H9 (cell line): ENCODE results near the gene OR9Q1. TPM values are rescaled to one million over a fixed set of nuclear protein-coding genes. Genes with fewer than 3 reads are reported as not detected.

Experiments used
- DNase-seq: peaks from one replicate; pipeline ENCODE4 v3.0.0-alpha.2; 2017
- H2AFZ ChIP-seq: one replicate; pipeline ENCODE4 v1.6.1; 2013; ENCODE audit warnings: mild to moderate bottlenecking, low read length, control low read depth, moderate library complexity
- H2AK5ac ChIP-seq: 2 replicates; pipeline ENCODE4 v1.6.1; 2013; ENCODE audit warnings: low read length, control low read depth, mixed read lengths; ENCODE audit not compliant: insufficient read length
- H2BK120ac ChIP-seq: one replicate; pipeline ENCODE4 v1.6.1; 2013; ENCODE audit warnings: low read depth, mild to moderate bottlenecking, low read length, control low read depth, inconsistent platforms; ENCODE audit not compliant: poor library complexity, severe bottlenecking
- H2BK12ac ChIP-seq: 2 replicates; pipeline ENCODE4 v1.6.1; 2013; ENCODE audit warnings: low read length, control low read depth, mixed read lengths, low read depth; ENCODE audit not compliant: insufficient read length
- H2BK15ac ChIP-seq: 2 replicates; pipeline ENCODE4 v1.6.1; 2013; ENCODE audit warnings: low read depth, low read length, control low read depth
- H2BK20ac ChIP-seq: one replicate; pipeline ENCODE4 v1.6.1; 2013; ENCODE audit warnings: low read depth, mild to moderate bottlenecking, low read length, control low read depth, inconsistent platforms; ENCODE audit not compliant: poor library complexity, severe bottlenecking
- H2BK5ac ChIP-seq: 2 replicates; pipeline ENCODE4 v1.6.1; 2013; ENCODE audit warnings: low read length, control low read depth, mixed read lengths; ENCODE audit not compliant: insufficient read length
- H3K14ac ChIP-seq: 2 replicates; pipeline ENCODE4 v1.6.1; 2013; ENCODE audit warnings: low read length, control low read depth; ENCODE audit not compliant: insufficient read depth
- H3K18ac ChIP-seq: 2 replicates; pipeline ENCODE4 v1.6.1; 2013; ENCODE audit warnings: low read depth, mild to moderate bottlenecking, mixed read lengths, low read length, control low read depth; ENCODE audit not compliant: insufficient read length
- H3K23ac ChIP-seq: 2 replicates; pipeline ENCODE4 v1.6.1; 2013; ENCODE audit warnings: low read length, control low read depth, mixed read lengths, low read depth; ENCODE audit not compliant: insufficient read length
- H3K23me2 ChIP-seq: 2 replicates; pipeline ENCODE4 v1.6.1; 2013; ENCODE audit warnings: low read depth, mild to moderate bottlenecking, mixed read lengths, low read length, control low read depth; ENCODE audit not compliant: insufficient read length, poor library complexity, severe bottlenecking
- H3K27ac ChIP-seq: 2 replicates; pipeline ENCODE4 v1.5.1; 2013; ENCODE audit warnings: low read length, control low read depth, mixed read lengths, low read depth; ENCODE audit not compliant: insufficient read length
- H3K27me3 ChIP-seq: 2 replicates; pipeline ENCODE4 v1.6.1; 2013; ENCODE audit warnings: low read length, control low read depth, inconsistent platforms; ENCODE audit not compliant: insufficient read depth
- H3K4ac ChIP-seq: 2 replicates; pipeline ENCODE4 v1.6.1; 2013; ENCODE audit warnings: low read depth, mild to moderate bottlenecking, control low read depth, inconsistent platforms, low read length, moderate library complexity
- H3K4me1 ChIP-seq: 2 replicates; pipeline ENCODE4 v1.6.1; 2013; ENCODE audit warnings: low read length, control low read depth, inconsistent platforms; ENCODE audit not compliant: insufficient read depth
- H3K4me2 ChIP-seq: 2 replicates; pipeline ENCODE4 v1.6.1; 2013; ENCODE audit warnings: low read length, control low read depth, mixed read lengths; ENCODE audit not compliant: insufficient read length, insufficient read depth
- H3K56ac ChIP-seq: 2 replicates; pipeline ENCODE4 v1.6.1; 2013; ENCODE audit warnings: low read depth, mild to moderate bottlenecking, mixed read lengths, low read length, control low read depth; ENCODE audit not compliant: insufficient read length
- H3K79me1 ChIP-seq: 2 replicates; pipeline ENCODE4 v1.6.1; 2013; ENCODE audit warnings: low read depth, mild to moderate bottlenecking, moderate library complexity, low read length, control low read depth, inconsistent platforms; ENCODE audit not compliant: insufficient read depth, poor library complexity, severe bottlenecking
- H3K79me2 ChIP-seq: 2 replicates; pipeline ENCODE4 v1.6.1; 2013; ENCODE audit warnings: low read length, control low read depth, inconsistent platforms; ENCODE audit not compliant: insufficient read depth
- H3K9ac ChIP-seq: 2 replicates; pipeline ENCODE4 v1.6.1; 2013; ENCODE audit warnings: low read length, control low read depth, mixed read lengths; ENCODE audit not compliant: insufficient read length; ENCODE audit errors: extremely low read depth
- H3K9me3 ChIP-seq: one replicate; pipeline ENCODE4 v1.6.1; 2013; ENCODE audit warnings: low read depth, low read length, inconsistent platforms; ENCODE audit not compliant: control insufficient read depth
- H3T11ph ChIP-seq: one replicate; pipeline ENCODE4 v1.6.1; 2013; ENCODE audit warnings: mild to moderate bottlenecking, low read length, control low read depth, inconsistent platforms
- H4K20me1 ChIP-seq: one replicate; pipeline ENCODE4 v1.6.1; 2013; ENCODE audit not compliant: control insufficient read depth, insufficient read length, insufficient read depth
- H4K5ac ChIP-seq: 2 replicates; pipeline ENCODE4 v1.6.1; 2013; ENCODE audit warnings: low read depth, mild to moderate bottlenecking, mixed read lengths, low read length, control low read depth; ENCODE audit not compliant: insufficient read length
- H4K8ac ChIP-seq: replicated peaks from 2 replicates; pipeline ENCODE4 v1.6.1; 2013; ENCODE audit warnings: low read length, control low read depth, mixed read lengths, low read depth; ENCODE audit not compliant: insufficient read length
- H4K91ac ChIP-seq: 2 replicates; pipeline ENCODE4 v1.6.1; 2013; ENCODE audit warnings: low read depth, mild to moderate bottlenecking, moderate library complexity, mixed read lengths, low read length, control low read depth; ENCODE audit not compliant: insufficient read length
- H3K27ac Mint-ChIP-seq, 3 experiments: 2 replicates in 2 of 3; 3 replicates in 1 of 3; pipeline ENCODE4 v1.8.0; 2020 to 2021; ENCODE audit warnings: mixed read lengths in 3 of 3, mild to moderate bottlenecking in 1 of 3, moderate library complexity in 1 of 3
- H3K27me3 Mint-ChIP-seq: 2 replicates; pipeline ENCODE4 v1.8.0; 2021; ENCODE audit warnings: low read depth, mild to moderate bottlenecking, moderate library complexity, mixed read lengths
- H3K36me3 Mint-ChIP-seq, 3 experiments: 2 replicates in 2 of 3; 3 replicates in 1 of 3; pipeline ENCODE4 v1.8.0; 2020 to 2021; ENCODE audit warnings: low read depth in 3 of 3, mixed read lengths in 3 of 3; ENCODE audit not compliant: insufficient read depth in 1 of 3
- H3K4me1 Mint-ChIP-seq, 2 experiments: 2 replicates each; pipeline ENCODE4 v1.8.0; 2020; ENCODE audit warnings: mixed read lengths in 2 of 2
- H3K4me3 Mint-ChIP-seq, 2 experiments: 2 replicates in 1 of 2; 3 replicates in 1 of 2; pipeline ENCODE4 v1.8.0; 2020 to 2021; ENCODE audit warnings: mild to moderate bottlenecking in 2 of 2, mixed read lengths in 2 of 2, moderate library complexity in 1 of 2
- H3K9me3 Mint-ChIP-seq, 2 experiments: 2 replicates in 1 of 2; 3 replicates in 1 of 2; pipeline ENCODE4 v1.8.0; 2020; ENCODE audit warnings: mild to moderate bottlenecking in 2 of 2, mixed read lengths in 2 of 2, moderate library complexity in 1 of 2
- total RNA-seq: library from RNA; stranded (reverse); gene quantifications from 2 replicates; pipeline ENCODE4 v1.2.1, GENCODE V29; 2021
- TF ChIP-seq, protein P1 (sequence below): fragments of 200-600 bp; sonication (generic); conservative IDR thresholded peaks from 3 replicates; pipeline ENCODE4 v1.8.0; 2021; ENCODE audit warnings: antibody characterized with exemption, mild to moderate bottlenecking

Gene OR9Q1
- total RNA-seq, 1 experiment from 2014 or later: not detected

DNA sequence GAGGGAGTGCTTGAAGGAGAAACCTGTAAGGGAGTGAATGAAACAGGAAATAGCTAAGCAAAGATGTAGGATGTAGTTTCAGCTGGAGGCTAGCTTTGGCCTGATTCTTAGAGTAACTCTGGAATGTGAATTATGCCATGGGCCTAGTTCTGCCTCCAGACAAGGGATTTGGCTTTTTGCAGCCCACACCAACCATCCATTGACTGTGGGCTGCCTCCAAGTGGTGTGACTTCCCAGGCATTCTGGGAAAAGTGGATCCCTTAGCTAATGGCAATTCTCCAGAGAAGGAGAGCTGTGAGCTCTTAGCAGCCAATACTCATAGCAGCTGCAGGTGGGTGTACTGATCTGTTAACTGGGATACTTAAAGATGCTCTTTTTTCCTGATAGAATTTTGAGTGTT, 103.7 kb downstream of the OR9Q1 start:
- TF ChIP-seq, protein P1, sequence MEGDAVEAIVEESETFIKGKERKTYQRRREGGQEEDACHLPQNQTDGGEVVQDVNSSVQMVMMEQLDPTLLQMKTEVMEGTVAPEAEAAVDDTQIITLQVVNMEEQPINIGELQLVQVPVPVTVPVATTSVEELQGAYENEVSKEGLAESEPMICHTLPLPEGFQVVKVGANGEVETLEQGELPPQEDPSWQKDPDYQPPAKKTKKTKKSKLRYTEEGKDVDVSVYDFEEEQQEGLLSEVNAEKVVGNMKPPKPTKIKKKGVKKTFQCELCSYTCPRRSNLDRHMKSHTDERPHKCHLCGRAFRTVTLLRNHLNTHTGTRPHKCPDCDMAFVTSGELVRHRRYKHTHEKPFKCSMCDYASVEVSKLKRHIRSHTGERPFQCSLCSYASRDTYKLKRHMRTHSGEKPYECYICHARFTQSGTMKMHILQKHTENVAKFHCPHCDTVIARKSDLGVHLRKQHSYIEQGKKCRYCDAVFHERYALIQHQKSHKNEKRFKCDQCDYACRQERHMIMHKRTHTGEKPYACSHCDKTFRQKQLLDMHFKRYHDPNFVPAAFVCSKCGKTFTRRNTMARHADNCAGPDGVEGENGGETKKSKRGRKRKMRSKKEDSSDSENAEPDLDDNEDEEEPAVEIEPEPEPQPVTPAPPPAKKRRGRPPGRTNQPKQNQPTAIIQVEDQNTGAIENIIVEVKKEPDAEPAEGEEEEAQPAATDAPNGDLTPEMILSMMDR: no peak
- H3K56ac ChIP-seq: no peak overlapping the region
- H4K8ac ChIP-seq: no peak overlapping the region
- no peak overlapping the region for H3K23ac ChIP-seq
- Mint-ChIP-seq H3K9me3 (no peaks in the 10 kb centered on the region; a peak in 1 of 5 replicates), H3K27ac (no peak overlapping the region), H3K27me3 (no peaks in the 10 kb centered on the region), H3K4me3 (no peak overlapping the region), H3K36me3 (no peaks in the 10 kb centered on the region), H3K4me1 (no peaks in the 10 kb centered on the region)
- no peak for DNase-seq
- H3K4ac ChIP-seq: no peak overlapping the region
- no peak overlapping the region for H3K14ac ChIP-seq
- H2BK20ac ChIP-seq: no peak overlapping the region
- no peaks in the 10 kb centered on the region for H3K79me2 ChIP-seq
- no peak overlapping the region for H2AK5ac ChIP-seq
- no peak overlapping the region for H4K91ac ChIP-seq
- H3K4me2 ChIP-seq: no peak overlapping the region
- H2AFZ ChIP-seq: no peak overlapping the region
- no peak overlapping the region for H2BK5ac ChIP-seq
- H3K23me2 ChIP-seq: no peaks in the 10 kb centered on the region
- H4K20me1 ChIP-seq: no peaks in the 10 kb centered on the region
- no peak overlapping the region for H3T11ph ChIP-seq
- H2BK15ac ChIP-seq: no peak overlapping the region
- H3K27ac ChIP-seq: no peak overlapping the region
- no peaks in the 10 kb centered on the region for H3K9me3 ChIP-seq
- H3K4me1 ChIP-seq: no peaks in the 10 kb centered on the region
- H4K5ac ChIP-seq: no peak overlapping the region
- no peak overlapping the region for H2BK12ac ChIP-seq
- no peak overlapping the region for H3K9ac ChIP-seq
- H3K79me1 ChIP-seq: no peaks in the 10 kb centered on the region
- H2BK120ac ChIP-seq: no peak overlapping the region
- no peak overlapping the region for H3K18ac ChIP-seq
- H3K27me3 ChIP-seq: no peaks in the 10 kb centered on the region
